Measurements from ENCODE around the gene RAB7A. TPM values are rescaled to one million over a fixed set of nuclear protein-coding genes. Genes with fewer than 3 reads are reported as not detected.

Gene RAB7A
- total and polyA plus RNA-seq, 2 experiments from 2014 or later, result 89.8 to 156 TPM

- Histone ChIP-seq H4K20me1 (replicated peaks; ENCODE audit: insufficient read depth) (no peaks in the 10 kb centered on the region), H3K4me2 (no peak overlapping the region), H3K4me3 (no peak overlapping the region), H2AFZ (no peak overlapping the region), H3K79me2 (replicated peaks; ENCODE audit: insufficient read depth) (no peaks in the 10 kb centered on the region), H3K27ac (ENCODE audit: low read depth) (no peak overlapping the region), H3K4me1 (ENCODE audit: insufficient read depth) (no peaks in the 10 kb centered on the region), H3K27me3 (ENCODE audit: insufficient read depth) (no peaks in the 10 kb centered on the region), H3K36me3 (ENCODE audit: insufficient read depth) (no peaks in the 10 kb centered on the region; the same call in none of the 2 replicates), H3K9me2 (ENCODE audit: insufficient read depth) (no peaks in the 10 kb centered on the region), H3F3A (replicated peaks; ENCODE audit: low read depth) (no peaks in the 10 kb centered on the region)
- ATAC-seq (no peak), DNase-seq (ENCODE audit: low spot score) (no peak)
- H3K4me1 Mint-ChIP-seq, result peaks cover 3% of the 10 kb centered on the region; the same call in 2 of the 3 replicates
- H3K4me3 Mint-ChIP-seq, result no peak overlapping the region
- H3K27me3 Mint-ChIP-seq (ENCODE audit: insufficient read depth, low read depth, poor library complexity), result peaks cover 9% of the 10 kb centered on the region
- peaks cover 33% of the 10 kb centered on the region for H3K36me3 Mint-ChIP-seq (ENCODE audit: low read depth)
- H3K27ac Mint-ChIP-seq, result no peak overlapping the region
- peaks cover 69% of the 10 kb centered on the region for H3K9me3 Mint-ChIP-seq
- TF ChIP-seq ETS1 (IDR thresholded peaks at IDR 0.05) (no peak), CTCF (conservative IDR thresholded peaks at IDR 0.05; ENCODE audit: low read depth in 2 of 2) (no peak), CREB1 (CRISPR knock-in tag; IDR thresholded peaks at IDR 0.05; ENCODE audit: low read depth) (no peak), EZH2 (IDR thresholded peaks at IDR 0.05; ENCODE audit: low read depth, unreplicated experiment) (no peak), EZH2phosphoT487 (IDR thresholded peaks at IDR 0.05; ENCODE audit: unreplicated experiment) (no peak), REST (IDR thresholded peaks at IDR 0.05; ENCODE audit: unreplicated experiment) (no peak), ZNF462 (CRISPR knock-in tag; IDR thresholded peaks at IDR 0.05) (no peak), JUNB (IDR thresholded peaks at IDR 0.05; ENCODE audit: unreplicated experiment) (no peak), ZNF114 (CRISPR knock-in tag; IDR thresholded peaks at IDR 0.05) (no peak), NANOG (IDR thresholded peaks at IDR 0.05; ENCODE audit: borderline replicate concordance) (no peak), POLR2AphosphoS5 (IDR thresholded peaks at IDR 0.05; ENCODE audit: low read depth) (no peak), ZNF331 (CRISPR knock-in tag; IDR thresholded peaks at IDR 0.05; ENCODE audit: low read depth) (no peak), STAT1 (IDR thresholded peaks at IDR 0.05; ENCODE audit: unreplicated experiment) (no peak)
These were observed 127.8 kb downstream of the RAB7A start for GRCh38 chr3:128853826-128854225.
